SW 1271 (cell line): ENCODE data around the gene NT5C3B.

Source experiments
- DNase-seq, 2 experiments: peaks; one replicate each; lab custom pipeline; 2025; lab: John Stamatoyannopoulos, UW

Gene NT5C3B

DNA sequence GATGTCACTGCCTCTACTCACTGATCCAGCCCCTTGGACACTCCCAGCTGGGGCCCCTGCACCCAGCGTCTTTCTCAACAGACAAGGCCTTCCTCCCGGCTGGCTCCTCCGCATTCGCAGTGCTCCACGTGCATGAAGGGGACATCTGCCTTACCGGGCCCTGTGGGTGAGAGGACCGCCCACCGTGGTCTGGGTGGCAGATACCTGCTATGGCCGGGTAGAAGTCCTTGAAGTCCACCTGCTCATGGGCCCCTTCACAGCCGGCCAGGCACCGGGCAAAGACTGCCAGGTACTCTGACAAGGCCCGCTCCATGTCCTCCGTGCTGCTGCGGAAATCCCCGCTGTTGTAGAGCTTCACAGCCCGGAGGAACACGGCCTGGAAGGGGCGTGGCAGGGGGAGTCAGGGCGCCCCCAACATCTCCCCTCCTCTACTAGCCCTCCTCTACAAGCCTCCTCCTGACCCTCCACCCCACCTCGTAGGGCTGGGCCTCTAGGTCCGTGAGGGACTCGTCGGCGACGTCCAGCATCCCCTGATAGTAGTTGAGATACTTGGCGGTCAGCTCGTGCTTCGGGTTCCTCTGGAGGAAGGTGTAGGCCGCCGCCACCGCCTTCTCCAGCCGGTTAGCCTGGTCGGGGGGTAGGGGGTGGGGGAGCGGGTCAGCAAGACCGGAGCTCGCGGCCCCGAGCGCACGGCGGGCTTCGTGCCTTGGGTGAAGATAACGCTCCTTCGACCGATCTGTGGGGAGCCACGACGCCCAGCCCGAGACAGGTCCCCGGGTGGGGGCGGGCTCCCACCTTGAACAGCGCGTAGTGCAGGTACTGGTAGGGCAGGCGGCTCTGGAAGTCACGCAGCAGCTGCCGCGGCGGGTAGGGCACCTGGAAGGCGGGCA is 25.1 kb downstream of the NT5C3B start:
- peak in 1 of 2 experiments; percentile 43 for DNase-seq

DNA sequence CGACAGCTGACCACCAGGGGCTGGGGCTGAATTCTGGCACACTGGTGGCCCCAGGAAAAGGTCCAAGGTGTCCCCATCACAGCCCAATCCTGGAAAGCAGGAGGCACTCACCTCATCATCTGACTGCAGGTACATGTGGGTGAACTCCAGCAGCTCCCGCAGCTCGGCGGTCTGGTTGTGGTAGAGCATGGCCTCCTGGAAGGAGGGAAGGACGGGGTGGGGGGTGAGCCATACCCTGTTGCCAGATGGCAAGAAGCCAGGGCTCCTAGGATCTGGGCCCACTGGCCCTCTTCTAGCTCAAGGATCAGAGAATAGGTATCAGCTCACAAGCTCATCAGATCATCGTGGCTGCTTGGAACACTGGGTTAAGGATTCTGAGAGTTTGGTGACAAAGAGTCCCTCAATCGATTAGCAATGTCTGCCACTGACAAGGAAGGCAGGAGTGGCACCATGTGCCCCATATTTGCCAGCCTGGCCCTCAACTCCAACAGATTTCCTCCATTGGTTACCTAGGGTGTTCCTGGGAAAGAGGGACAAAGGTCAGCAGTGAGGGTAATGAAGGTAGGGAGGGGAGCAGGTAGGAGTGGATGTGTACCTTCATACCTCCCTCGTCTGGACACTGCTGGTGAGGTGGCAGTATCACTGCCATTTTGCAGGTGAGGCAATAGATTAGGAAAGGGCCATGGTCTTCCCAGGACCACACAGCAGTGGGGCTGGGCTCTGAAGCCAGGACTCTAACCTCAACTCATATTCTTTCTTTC is 29.2 kb downstream of the NT5C3B start:
- no peak for DNase-seq

GRCh38 chr17:41803049-41804020 is 32.7 kb downstream of the NT5C3B start:
- DNase-seq, result no peak

GRCh38 chr17:41801374-41802271 is 34.4 kb downstream of the NT5C3B start:
- DNase-seq, result peak in 1 of 2 experiments; percentile 59

GRCh38 chr17:41800601-41801373 is 35.2 kb downstream of the NT5C3B start:
- no peak for DNase-seq

GRCh38 chr17:41799366-41799765 is 36.7 kb downstream of the NT5C3B start:
- DNase-seq, result no peak

DNA sequence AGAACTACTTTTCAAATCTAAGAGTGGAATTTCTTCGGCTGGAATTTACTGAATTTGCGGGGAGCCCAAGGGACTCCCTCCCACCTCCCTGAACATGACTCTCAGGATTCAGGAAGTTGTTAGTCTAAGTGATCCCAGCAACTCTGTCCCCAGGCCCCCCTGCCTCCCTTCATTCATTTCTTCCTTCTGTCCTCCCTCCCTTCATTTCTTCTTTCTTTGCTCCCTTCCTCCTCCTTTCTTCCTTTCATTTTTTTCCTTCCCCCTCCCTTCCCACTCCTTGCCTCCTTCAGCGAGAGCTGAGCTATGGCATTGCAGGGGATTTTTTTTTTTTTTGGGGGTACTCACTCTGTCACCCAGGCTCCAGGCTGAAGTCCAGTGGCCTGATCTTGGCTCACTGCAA is 38.7 kb downstream of the NT5C3B start:
- DNase-seq, result no peak

- DNase-seq, result no peak
Measured at GRCh38 chr17:41796121-41796895, 39.7 kb downstream of the NT5C3B start.

DNA sequence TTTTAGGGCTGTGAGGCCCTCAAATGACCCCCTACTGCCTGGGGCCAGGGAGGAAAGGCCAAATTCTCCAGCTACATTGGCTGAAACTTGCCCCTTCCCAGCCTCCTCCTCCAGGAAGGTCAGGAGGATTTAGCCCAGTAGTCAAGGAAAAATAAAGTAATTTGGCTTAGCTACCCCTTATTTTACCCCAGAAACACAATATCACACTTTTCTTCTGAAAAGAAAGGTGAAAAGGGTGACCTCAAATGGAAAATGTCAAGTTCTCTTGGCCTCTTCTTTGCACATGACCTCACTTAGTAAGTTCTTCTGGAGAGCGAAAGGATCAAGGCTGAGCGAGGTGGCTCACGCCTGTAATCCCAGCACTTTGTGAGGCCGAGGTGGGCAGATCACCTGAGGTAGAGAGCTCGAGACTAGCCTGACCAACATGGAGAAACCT is 41.5 kb downstream of the NT5C3B start:
- DNase-seq, result no peak

GRCh38 chr17:41793784-41794539 is 42.1 kb downstream of the NT5C3B start:
- DNase-seq, result no peak

DNA sequence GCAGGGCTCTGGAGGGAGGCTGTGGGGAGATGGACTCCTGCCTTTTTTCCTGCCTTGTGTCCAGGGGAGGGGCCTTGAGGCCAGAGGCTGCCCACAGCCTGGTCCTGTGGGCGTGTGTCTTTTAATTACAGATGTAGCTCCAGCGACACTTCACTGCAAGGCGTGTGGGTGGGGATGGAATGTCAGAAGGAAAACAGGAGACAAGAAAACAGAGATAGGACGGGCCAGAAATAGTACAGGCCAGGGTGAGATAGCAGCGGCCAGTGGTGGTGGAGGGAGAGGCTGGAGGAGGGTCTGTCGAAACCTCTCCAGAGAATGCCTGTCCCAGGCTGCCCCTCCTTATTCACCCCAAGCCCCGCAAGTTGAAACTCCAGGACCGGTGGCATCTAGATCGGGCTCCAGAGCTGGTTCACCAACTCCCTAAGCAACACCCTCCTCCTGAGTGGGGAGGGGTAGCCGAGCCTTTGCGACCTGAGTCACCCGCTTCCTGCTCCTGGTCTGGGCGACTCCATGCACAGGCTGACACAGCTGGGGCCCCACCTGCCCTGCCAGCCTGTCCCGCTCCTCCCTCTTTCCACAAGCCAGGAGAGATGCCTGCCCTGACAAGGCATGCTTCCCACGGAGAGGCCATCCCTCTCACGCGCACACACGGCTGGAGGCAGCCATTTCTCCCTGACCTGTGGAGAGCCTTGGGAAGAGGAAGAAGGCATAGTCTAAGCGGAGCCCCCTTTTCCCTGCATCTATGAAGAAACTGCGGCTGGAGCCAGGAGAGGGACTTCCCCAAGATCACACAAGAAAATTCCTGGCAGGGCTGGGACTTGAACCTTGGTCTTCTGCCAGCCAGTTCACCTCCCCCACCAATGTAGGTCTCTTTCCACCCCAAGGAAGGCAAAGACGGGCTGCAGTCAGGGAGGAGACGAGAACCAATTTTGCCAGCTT is 42.9 kb downstream of the NT5C3B start:
- DNase-seq, result peak; percentile 62 to 84

- DNase-seq, result no peak
Measured at GRCh38 chr17:41787021-41787418, 49.0 kb downstream of the NT5C3B start.

DNA sequence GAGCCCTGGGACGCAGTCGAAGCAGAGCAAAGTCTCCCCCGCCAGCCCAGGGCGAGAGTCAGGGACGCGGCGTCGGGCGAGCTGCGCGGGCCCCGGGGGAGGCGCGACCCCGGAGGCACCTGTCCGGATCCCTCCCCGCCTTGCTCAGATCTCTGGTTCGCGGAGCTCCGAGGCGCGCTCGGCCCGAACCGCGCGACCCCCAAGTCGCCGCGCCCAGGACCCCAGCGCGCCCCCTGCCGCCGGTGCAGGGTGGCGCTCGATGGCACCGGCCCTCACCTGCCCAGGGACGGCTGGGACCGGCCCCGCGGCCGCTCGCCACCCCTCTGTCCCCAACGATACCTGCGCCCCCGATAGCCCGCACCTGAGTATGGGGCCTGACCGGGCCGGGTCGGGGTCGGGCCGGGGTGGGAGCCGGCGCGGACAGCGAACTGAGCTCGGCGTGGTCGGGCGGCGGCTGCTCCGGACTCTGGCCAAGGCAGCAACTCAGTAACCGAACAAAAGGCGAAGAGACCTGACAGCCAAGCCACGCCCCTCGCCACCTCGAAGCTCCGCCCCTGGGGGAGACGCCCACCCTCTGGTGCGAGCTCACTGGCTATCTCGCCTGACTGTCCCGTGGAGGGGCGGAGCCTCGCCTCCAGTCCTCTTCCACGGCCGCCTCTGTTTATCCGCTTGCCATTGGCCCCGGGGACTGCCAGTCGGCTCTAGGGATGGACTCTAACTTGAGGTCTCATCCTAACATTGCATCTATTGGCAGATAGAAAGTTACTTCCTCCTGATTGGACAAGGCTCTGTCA is 49.6 kb downstream of the NT5C3B start, which contains the start of gene JUP:
JUP (minus strand) TSS at position 485 of the 794 bp plus-strand sequence. CDS start 14,857 bp downstream, outside the sequence.
- peak; percentile 91 to 97 for DNase-seq

GRCh38 chr17:41785859-41786226 is 50.2 kb downstream of the NT5C3B start:
- DNase-seq, result no peak

GRCh38 chr17:41785091-41785858 is 50.8 kb downstream of the NT5C3B start:
- no peak for DNase-seq
